Measurements from ENCODE around the gene PI4K2B. TPM values are rescaled to one million over a fixed set of nuclear protein-coding genes. Genes with fewer than 3 reads are reported as not detected.

Gene PI4K2B
- total and polyA plus RNA-seq, 8 donors = 22.0 to 31.9 (median 25.9) TPM

DNA sequence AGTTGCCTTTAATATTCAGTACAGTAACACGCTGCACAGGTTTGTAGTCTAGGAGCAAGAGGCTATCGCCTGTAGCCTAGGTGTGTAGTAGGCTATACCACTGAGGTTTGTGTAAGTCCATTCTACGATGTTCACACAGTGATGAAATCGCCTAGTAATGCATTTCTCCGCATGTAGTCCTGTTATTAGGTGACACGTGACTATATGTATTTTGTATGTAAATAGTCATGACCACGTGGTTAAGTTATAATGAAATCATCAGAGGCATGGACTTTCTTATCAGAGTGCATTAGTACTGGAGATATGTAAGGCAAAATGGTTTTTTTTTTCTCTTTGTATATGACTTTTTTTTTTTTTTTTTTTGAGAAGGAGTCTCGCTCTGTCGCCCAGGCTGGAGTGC is 68.8 kb downstream of the PI4K2B start:
- H3K27me3 ChIP-seq = no peaks in the 10 kb centered on the region
- H3K4me1 ChIP-seq = no peaks in the 10 kb centered on the region
- DNase-seq = no peak
- no peak overlapping the region for H3K4me3 ChIP-seq
- intact Hi-C loops (cut with DNase I) = no loop called here
- TF ChIP-seq, protein P1, sequence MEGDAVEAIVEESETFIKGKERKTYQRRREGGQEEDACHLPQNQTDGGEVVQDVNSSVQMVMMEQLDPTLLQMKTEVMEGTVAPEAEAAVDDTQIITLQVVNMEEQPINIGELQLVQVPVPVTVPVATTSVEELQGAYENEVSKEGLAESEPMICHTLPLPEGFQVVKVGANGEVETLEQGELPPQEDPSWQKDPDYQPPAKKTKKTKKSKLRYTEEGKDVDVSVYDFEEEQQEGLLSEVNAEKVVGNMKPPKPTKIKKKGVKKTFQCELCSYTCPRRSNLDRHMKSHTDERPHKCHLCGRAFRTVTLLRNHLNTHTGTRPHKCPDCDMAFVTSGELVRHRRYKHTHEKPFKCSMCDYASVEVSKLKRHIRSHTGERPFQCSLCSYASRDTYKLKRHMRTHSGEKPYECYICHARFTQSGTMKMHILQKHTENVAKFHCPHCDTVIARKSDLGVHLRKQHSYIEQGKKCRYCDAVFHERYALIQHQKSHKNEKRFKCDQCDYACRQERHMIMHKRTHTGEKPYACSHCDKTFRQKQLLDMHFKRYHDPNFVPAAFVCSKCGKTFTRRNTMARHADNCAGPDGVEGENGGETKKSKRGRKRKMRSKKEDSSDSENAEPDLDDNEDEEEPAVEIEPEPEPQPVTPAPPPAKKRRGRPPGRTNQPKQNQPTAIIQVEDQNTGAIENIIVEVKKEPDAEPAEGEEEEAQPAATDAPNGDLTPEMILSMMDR (IDR thresholded peaks at IDR 0.05) = no peak
- no peaks in the 10 kb centered on the region for H3K9me3 ChIP-seq
- no peak overlapping the region for H3K27ac ChIP-seq
- H3K36me3 ChIP-seq = no peaks in the 10 kb centered on the region
- no peak for ATAC-seq

DNA sequence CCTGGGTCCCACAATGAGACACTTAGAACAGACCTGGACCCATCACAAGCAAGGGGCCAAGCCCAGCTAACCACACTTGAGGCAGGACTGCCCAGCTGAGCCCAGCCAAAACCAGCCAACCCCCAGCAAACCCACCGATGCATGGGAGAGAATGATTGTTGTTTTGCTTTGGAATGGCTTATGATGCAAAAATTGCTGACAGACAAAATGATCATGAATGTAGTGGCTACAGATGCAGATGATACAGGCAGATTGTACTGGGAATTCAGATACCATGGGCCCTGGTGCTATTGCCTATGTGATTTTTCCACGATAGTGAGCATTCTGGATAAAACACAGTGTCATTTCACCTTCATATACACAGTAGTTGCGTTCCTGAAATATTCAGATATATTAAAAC is 69.7 kb downstream of the PI4K2B start:
- intact Hi-C loops (cut with DNase I) = no loop called here
- TF ChIP-seq, protein P1 (IDR thresholded peaks at IDR 0.05) = no peak
- Histone ChIP-seq H3K27ac (no peak overlapping the region), H3K27me3 (no peaks in the 10 kb centered on the region), H3K4me1 (no peaks in the 10 kb centered on the region), H3K36me3 (no peaks in the 10 kb centered on the region), H3K9me3 (no peaks in the 10 kb centered on the region), H3K4me3 (no peak overlapping the region)
- no peak for DNase-seq
- ATAC-seq = no peak

DNA sequence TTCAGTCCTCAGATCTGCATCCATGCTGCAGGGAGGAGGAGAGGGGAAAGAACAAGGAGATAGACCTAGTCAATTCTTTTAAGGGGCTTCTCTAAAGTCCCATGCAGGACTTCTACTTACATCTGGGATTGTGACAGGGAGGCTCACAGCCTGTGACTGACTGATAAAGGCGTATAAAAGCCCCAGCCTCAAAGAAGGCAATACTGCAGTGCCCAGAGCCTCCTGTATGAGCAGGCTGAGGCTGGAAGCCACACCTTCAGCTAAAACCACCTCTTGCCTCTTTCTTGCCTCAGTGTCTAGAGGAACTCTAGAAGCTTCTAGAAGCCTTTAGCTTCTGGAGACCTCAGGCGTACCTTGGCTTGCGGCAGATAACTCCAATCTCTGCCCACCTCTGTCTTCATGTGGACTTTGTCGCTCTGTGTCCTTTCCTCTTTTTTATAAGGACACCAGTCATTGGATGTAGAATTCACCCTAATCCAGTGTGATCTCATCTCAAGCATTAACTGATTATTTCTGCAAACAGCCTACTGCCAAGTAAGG is 72.8 kb downstream of the PI4K2B start:
- no peak for DNase-seq
- Histone ChIP-seq H3K36me3 (no peaks in the 10 kb centered on the region), H3K27ac (no peak overlapping the region), H3K27me3 (no peaks in the 10 kb centered on the region), H3K4me3 (no peak overlapping the region), H3K9me3 (no peaks in the 10 kb centered on the region), H3K4me1 (no peaks in the 10 kb centered on the region)
- TF ChIP-seq, protein P1 (IDR thresholded peaks at IDR 0.05) = no peak
- no peak for ATAC-seq
- intact Hi-C loops (cut with DNase I) = no loop called here

DNA sequence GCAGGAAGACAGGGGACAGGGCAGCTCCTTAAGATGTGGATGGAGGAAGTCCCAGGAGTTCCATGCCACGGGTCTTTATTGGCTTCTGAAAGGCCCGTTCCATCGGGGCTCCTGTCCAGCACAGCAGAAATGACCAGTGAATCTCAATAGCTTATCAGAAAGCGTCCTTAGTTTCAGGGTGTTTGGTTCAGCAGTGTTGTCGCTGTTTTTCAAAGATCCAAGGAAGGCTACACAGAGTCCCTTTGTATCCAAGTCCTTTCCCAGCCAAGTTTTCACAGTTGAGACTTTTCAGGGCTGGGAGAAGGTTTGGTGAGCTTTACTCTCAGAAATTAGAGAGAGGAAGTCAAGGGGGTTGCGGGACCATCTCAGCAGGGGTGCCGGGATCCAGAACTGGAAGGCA is 73.8 kb downstream of the PI4K2B start:
- no peaks in the 10 kb centered on the region for H3K4me1 ChIP-seq
- no peak for ATAC-seq
- TF ChIP-seq, protein P1 (IDR thresholded peaks at IDR 0.05) = no peak
- no peak overlapping the region for H3K4me3 ChIP-seq
- H3K36me3 ChIP-seq = no peaks in the 10 kb centered on the region
- no peak overlapping the region for H3K27ac ChIP-seq
- intact Hi-C loops (cut with DNase I) = no loop called here
- DNase-seq = no peak
- H3K9me3 ChIP-seq = no peaks in the 10 kb centered on the region
- H3K27me3 ChIP-seq = no peaks in the 10 kb centered on the region

DNA sequence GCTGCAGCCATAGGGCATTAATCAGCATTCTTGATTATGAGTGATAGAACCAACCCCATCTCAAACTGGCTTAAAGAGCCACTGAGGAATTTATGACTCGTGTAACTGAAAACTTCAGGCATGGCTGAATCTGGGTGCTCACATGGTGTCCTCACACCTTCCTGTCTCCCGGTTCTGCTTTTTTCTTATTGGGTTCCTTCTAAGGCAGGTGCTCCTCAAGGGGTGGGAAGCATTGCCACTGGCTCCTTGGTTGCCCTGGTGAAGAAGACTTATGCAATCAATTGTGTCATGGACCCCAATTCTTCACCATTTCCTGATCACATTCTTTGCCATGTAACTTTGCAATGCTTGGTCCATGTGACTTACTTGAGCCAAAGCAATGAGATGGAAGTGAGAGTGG is 74.5 kb downstream of the PI4K2B start:
- ATAC-seq = no peak
- Histone ChIP-seq H3K36me3 (no peaks in the 10 kb centered on the region), H3K27me3 (no peaks in the 10 kb centered on the region), H3K4me3 (no peak overlapping the region), H3K4me1 (peaks cover 0 to 4% of the 10 kb centered on the region in 2 donors), H3K9me3 (no peaks in the 10 kb centered on the region), H3K27ac (no peak overlapping the region)
- TF ChIP-seq, protein P1 (IDR thresholded peaks at IDR 0.05) = no peak
- DNase-seq = no peak
- intact Hi-C loops (cut with DNase I) = no loop called here

Measured in left lung (tissue), 10 donors.